Measurements from ENCODE around the gene ANXA3. TPM values are rescaled to one million over a fixed set of nuclear protein-coding genes. Genes with fewer than 3 reads are reported as not detected.
"Not testable (repeated sequence)": the region's sequence is repeated elsewhere in the genome, so short reads cannot be mapped to it uniquely, and the experiment has no call there.

The ANXA3 gene
- total RNA-seq, 1 donor from 2014 or later: 1.9 TPM

DNA sequence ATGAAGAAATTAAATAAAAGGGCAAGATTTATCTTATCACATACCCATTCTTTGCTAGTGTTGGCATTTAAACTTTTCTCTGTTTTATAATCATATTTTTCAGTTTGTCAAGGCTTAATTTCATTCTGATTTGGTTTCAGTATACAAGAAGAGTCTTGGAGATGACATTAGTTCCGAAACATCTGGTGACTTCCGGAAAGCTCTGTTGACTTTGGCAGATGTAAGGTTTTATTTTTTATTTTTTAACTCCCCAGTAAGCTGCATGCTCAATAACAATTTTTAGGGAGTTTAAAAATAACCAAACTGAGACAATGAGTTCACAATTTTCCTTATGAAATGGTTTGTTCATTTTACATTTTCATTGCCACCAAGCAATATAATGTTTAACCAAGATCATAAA is 39.8 kb downstream of the ANXA3 start:
- Histone ChIP-seq H4K20me1 (ENCODE audit: low read depth) (no peaks in the 10 kb centered on the region), H3K4me2 (no peak overlapping the region), H3K27ac (no peak overlapping the region), H3K36me3 (no peaks in the 10 kb centered on the region), H3K79me2 (ENCODE audit: low read depth) (no peaks in the 10 kb centered on the region), H3F3A (ENCODE audit: low read depth) (no peaks in the 10 kb centered on the region), H3K4me3 (no peak overlapping the region), H3K9me3 (ENCODE audit: low read depth) (no peaks in the 10 kb centered on the region), H3K9ac (no peak overlapping the region), H3K27me3 (no peaks in the 10 kb centered on the region), H2AFZ (replicated peaks) (no peak overlapping the region), H3K4me1 (no peaks in the 10 kb centered on the region)
- peaks cover 2% of the 10 kb centered on the region for H3K36me3 Mint-ChIP-seq
- H3K4me1 Mint-ChIP-seq: peaks cover 7% of the 10 kb centered on the region
- peaks cover 3% of the 10 kb centered on the region for H3K27me3 Mint-ChIP-seq (ENCODE audit: insufficient read depth, low read depth)
- no peak for TF ChIP-seq EZH2 (IDR thresholded peaks at IDR 0.05)
- TF ChIP-seq EZH2phosphoT487 (IDR thresholded peaks at IDR 0.05): no peak
- TF ChIP-seq CTCF (IDR thresholded peaks at IDR 0.05): no peak
- no peak overlapping the region for H3K4me3 Mint-ChIP-seq
- H3K9me3 Mint-ChIP-seq: peaks cover 2% of the 10 kb centered on the region
- no peak for DNase-seq (ENCODE audit: low spot score)
- H3K27ac Mint-ChIP-seq: no peak overlapping the region

GRCh38 chr4:78592088-78592783 is 40.7 kb downstream of the ANXA3 start:
- Mint-ChIP-seq H3K36me3 (peaks cover 2% of the 10 kb centered on the region), H3K27me3 (ENCODE audit: insufficient read depth, low read depth) (peaks cover 3% of the 10 kb centered on the region), H3K9me3 (peaks cover 2% of the 10 kb centered on the region), H3K27ac (no peak overlapping the region), H3K4me3 (no peak overlapping the region), H3K4me1 (peaks cover 7% of the 10 kb centered on the region)
- no peaks in the 10 kb centered on the region for H3K4me1 ChIP-seq
- peak overlapping the region; percentile 23 for H2AFZ ChIP-seq (replicated peaks)
- H3K27me3 ChIP-seq: no peaks in the 10 kb centered on the region
- H3K4me3 ChIP-seq: no peak overlapping the region
- no peaks in the 10 kb centered on the region for H3F3A ChIP-seq (ENCODE audit: low read depth)
- H3K4me2 ChIP-seq: no peak overlapping the region
- H3K36me3 ChIP-seq: no peaks in the 10 kb centered on the region
- H3K9ac ChIP-seq: no peak overlapping the region
- no peaks in the 10 kb centered on the region for H3K79me2 ChIP-seq (ENCODE audit: low read depth)
- H3K27ac ChIP-seq: no peak overlapping the region
- TF ChIP-seq CTCF (IDR thresholded peaks at IDR 0.05) (peak; percentile 55), EZH2 (IDR thresholded peaks at IDR 0.05) (no peak), EZH2phosphoT487 (IDR thresholded peaks at IDR 0.05) (no peak)
- no peaks in the 10 kb centered on the region for H4K20me1 ChIP-seq (ENCODE audit: low read depth)
- no peaks in the 10 kb centered on the region for H3K9me3 ChIP-seq (ENCODE audit: low read depth)
- DNase-seq (ENCODE audit: low spot score): peak; percentile 19

DNA sequence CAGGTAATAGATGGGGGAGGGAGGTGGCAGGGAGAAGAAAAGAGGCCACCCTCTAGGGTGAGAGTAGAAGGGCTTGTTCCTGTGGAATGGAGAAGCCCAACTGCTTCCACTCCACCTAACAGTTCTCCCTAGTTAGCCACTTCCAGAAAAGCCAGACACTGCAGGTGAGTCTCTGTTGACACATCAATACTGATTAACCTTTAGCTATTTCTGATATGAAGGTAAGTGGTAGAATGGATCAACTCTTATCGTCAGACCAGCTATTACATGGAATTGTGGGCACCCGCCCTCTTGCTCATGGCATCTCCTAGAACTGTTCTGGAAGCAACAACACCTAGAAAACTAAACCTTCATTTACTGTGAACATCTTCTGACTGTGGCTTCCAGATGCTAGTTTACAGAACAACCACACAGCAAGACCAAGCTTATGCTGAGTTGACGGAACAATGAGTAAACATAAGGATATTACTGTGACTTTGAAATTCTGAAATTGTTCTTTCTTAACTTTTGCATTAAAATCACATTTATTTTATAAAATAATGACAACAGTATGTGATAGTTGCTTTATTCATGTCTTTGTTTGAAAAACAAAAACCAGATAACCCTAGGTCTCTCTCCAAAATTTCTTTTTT is 44.7 kb downstream of the ANXA3 start:
- Mint-ChIP-seq H3K4me3 (no peak overlapping the region), H3K9me3 (peaks cover 2% of the 10 kb centered on the region), H3K27ac (no peak overlapping the region), H3K27me3 (ENCODE audit: insufficient read depth, low read depth) (no peaks in the 10 kb centered on the region), H3K4me1 (no peaks in the 10 kb centered on the region), H3K36me3 (peaks cover 2% of the 10 kb centered on the region)
- no peaks in the 10 kb centered on the region for H3K27me3 ChIP-seq
- H3K9me3 ChIP-seq (ENCODE audit: low read depth): no peaks in the 10 kb centered on the region
- TF ChIP-seq CTCF (IDR thresholded peaks at IDR 0.05) (no peak), EZH2 (IDR thresholded peaks at IDR 0.05) (no peak), EZH2phosphoT487 (IDR thresholded peaks at IDR 0.05) (no peak)
- no peaks in the 10 kb centered on the region for H4K20me1 ChIP-seq (ENCODE audit: low read depth)
- H3F3A ChIP-seq (ENCODE audit: low read depth): no peaks in the 10 kb centered on the region
- H3K4me1 ChIP-seq: no peaks in the 10 kb centered on the region
- H3K36me3 ChIP-seq: no peaks in the 10 kb centered on the region
- H3K9ac ChIP-seq: no peak overlapping the region
- no peak overlapping the region for H3K4me3 ChIP-seq
- H2AFZ ChIP-seq (replicated peaks): no peak overlapping the region
- DNase-seq (ENCODE audit: low spot score): no peak
- H3K4me2 ChIP-seq: no peak overlapping the region
- H3K79me2 ChIP-seq (ENCODE audit: low read depth): no peaks in the 10 kb centered on the region
- no peak overlapping the region for H3K27ac ChIP-seq

GRCh38 chr4:78598431-78598830 is 46.9 kb downstream of the ANXA3 start:
- H3K9me3 ChIP-seq (ENCODE audit: low read depth); H3K4me3 ChIP-seq; H3K36me3 Mint-ChIP-seq; H3K27me3 ChIP-seq; H3K4me1 Mint-ChIP-seq; H3K27ac Mint-ChIP-seq; H3K9ac ChIP-seq; H3K27ac ChIP-seq; H3F3A ChIP-seq (ENCODE audit: low read depth); H3K36me3 ChIP-seq; H3K79me2 ChIP-seq (ENCODE audit: low read depth); H3K4me3 Mint-ChIP-seq; DNase-seq (ENCODE audit: low spot score); H3K9me3 Mint-ChIP-seq; H4K20me1 ChIP-seq (ENCODE audit: low read depth); H2AFZ ChIP-seq (replicated peaks); H3K27me3 Mint-ChIP-seq (ENCODE audit: insufficient read depth, low read depth); H3K4me2 ChIP-seq; H3K4me1 ChIP-seq: not testable (repeated sequence)
